ENCODE measurements around the gene RS1. TPM values are rescaled to one million over a fixed set of nuclear protein-coding genes. Genes with fewer than 3 reads are reported as not detected.

RS1 gene
- total RNA-seq, 4 donors from 2014 or later = not detected

- TF ChIP-seq CTCF (IDR thresholded peaks at IDR 0.05) (no peak), POLR2AphosphoS5 (IDR thresholded peaks at IDR 0.05) (no peak), POLR2A (IDR thresholded peaks at IDR 0.05) (no peak), EP300 (IDR thresholded peaks at IDR 0.05) (no peak)
- H3K27ac ChIP-seq = no peak overlapping the region
These were observed 30.7 kb upstream of the RS1 start for GRCh38 chrX:18702362-18703195.

GRCh38 chrX:18701621-18702361 is 29.9 kb upstream of the RS1 start:
- H3K4me3 ChIP-seq = no peak overlapping the region
- H3K4me1 ChIP-seq = no peaks in the 10 kb centered on the region
- no peak overlapping the region for H3K27ac ChIP-seq
- DNase-seq (ENCODE audit: low spot score in 2 of 2) = no peak
- WGBS = 68% methylated on average over 5 of the region's 5 CpGs
- TF ChIP-seq POLR2A (IDR thresholded peaks at IDR 0.05) (no peak), POLR2AphosphoS5 (IDR thresholded peaks at IDR 0.05) (no peak), CTCF (IDR thresholded peaks at IDR 0.05) (no peak), EP300 (IDR thresholded peaks at IDR 0.05) (no peak)
- H3K36me3 ChIP-seq = no peaks in the 10 kb centered on the region
- no peaks in the 10 kb centered on the region for H3K9me3 ChIP-seq
- H3K27me3 ChIP-seq = no peaks in the 10 kb centered on the region

More at GRCh38 chrX:18702362-18703195, 30.7 kb upstream of the RS1 start:
- no peaks in the 10 kb centered on the region for H3K27me3 ChIP-seq
- 58% methylated on average over 12 of the region's 12 CpGs for WGBS
- no peaks in the 10 kb centered on the region for H3K9me3 ChIP-seq
- DNase-seq (ENCODE audit: low spot score in 2 of 2) = no peak
- no peak overlapping the region for H3K4me3 ChIP-seq
- no peaks in the 10 kb centered on the region for H3K36me3 ChIP-seq
- no peaks in the 10 kb centered on the region for H3K4me1 ChIP-seq

GRCh38 chrX:18698737-18699650 is 27.1 kb upstream of the RS1 start:
- Histone ChIP-seq H3K4me3 (no peak overlapping the region), H3K36me3 (no peaks in the 10 kb centered on the region), H3K4me1 (no peaks in the 10 kb centered on the region), H3K9me3 (no peaks in the 10 kb centered on the region), H3K27ac (no peak overlapping the region), H3K27me3 (no peaks in the 10 kb centered on the region)
- DNase-seq (ENCODE audit: low spot score in 2 of 2) = no peak
- 78% methylated on average over 12 of the region's 12 CpGs for WGBS
- TF ChIP-seq POLR2A (IDR thresholded peaks at IDR 0.05) (no peak), POLR2AphosphoS5 (IDR thresholded peaks at IDR 0.05) (no peak), EP300 (IDR thresholded peaks at IDR 0.05) (no peak), CTCF (IDR thresholded peaks at IDR 0.05) (no peak)

GRCh38 chrX:18696653-18697052 is 24.7 kb upstream of the RS1 start:
- Histone ChIP-seq H3K27me3 (no peaks in the 10 kb centered on the region), H3K27ac (no peak overlapping the region), H3K4me1 (no peaks in the 10 kb centered on the region), H3K36me3 (no peaks in the 10 kb centered on the region), H3K4me3 (no peak overlapping the region), H3K9me3 (no peaks in the 10 kb centered on the region)
- 90% methylated on average over 3 of the region's 3 CpGs for WGBS
- TF ChIP-seq POLR2A (IDR thresholded peaks at IDR 0.05) = no peak
- TF ChIP-seq CTCF (IDR thresholded peaks at IDR 0.05) = no peak
- TF ChIP-seq EP300 (IDR thresholded peaks at IDR 0.05) = no peak
- TF ChIP-seq POLR2AphosphoS5 (IDR thresholded peaks at IDR 0.05) = no peak
- DNase-seq (ENCODE audit: low spot score in 2 of 2) = no peak
